ENCODE data around the gene TGFBR1.
"Not testable (repeated sequence)": the region's sequence is repeated elsewhere in the genome, so short reads cannot be mapped to it uniquely, and the experiment has no call there.

Gene TGFBR1

DNA sequence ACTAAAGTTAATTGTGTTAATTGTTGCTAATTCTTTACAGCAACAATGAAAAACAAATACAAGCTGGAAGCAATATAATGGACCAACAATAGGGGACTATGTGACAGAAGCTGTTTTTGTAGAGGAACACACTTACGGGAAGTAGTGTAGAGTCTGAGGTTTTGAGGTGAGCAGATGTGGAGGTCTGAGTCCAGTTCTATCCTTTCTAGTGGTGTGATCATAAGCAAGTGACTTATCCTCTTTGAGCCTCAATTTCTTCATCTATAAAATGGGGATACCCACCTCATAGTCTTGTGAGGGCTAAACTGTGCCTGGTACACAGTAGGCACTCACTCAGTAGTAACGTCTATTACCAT lies 88.5 kb downstream of the TGFBR1 start:
- Histone ChIP-seq H3K9me2 (replicated peaks; ENCODE audit: insufficient read depth, low read length) (no peaks in the 10 kb centered on the region), H3K9ac (ENCODE audit: low read length) (no peak overlapping the region), H3K4me2 (ENCODE audit: low read depth, low read length, poor library complexity, severe bottlenecking) (no peak overlapping the region), H3K4me3 (ENCODE audit: insufficient read depth, low read length, poor library complexity, severe bottlenecking) (no peak overlapping the region), H3F3A (ENCODE audit: insufficient read depth) (no peaks in the 10 kb centered on the region), H4K20me1 (ENCODE audit: low read depth, low read length) (no peaks in the 10 kb centered on the region), H3K79me2 (ENCODE audit: insufficient read depth, low read length) (no peaks in the 10 kb centered on the region), H3K27me3 (ENCODE audit: low read length) (no peaks in the 10 kb centered on the region), H3K36me3 (ENCODE audit: low read length) (no peaks in the 10 kb centered on the region), H3K9me3 (ENCODE audit: insufficient read depth, low read length) (no peaks in the 10 kb centered on the region), H3K27ac (ENCODE audit: low read depth, low read length) (no peak overlapping the region), H2AFZ (ENCODE audit: low read depth, low read length, severe bottlenecking) (no peak overlapping the region)
- TF ChIP-seq EZH2phosphoT487 (conservative IDR thresholded peaks at IDR 0.05; ENCODE audit: low read length), result no peak
- TF ChIP-seq, protein P1, sequence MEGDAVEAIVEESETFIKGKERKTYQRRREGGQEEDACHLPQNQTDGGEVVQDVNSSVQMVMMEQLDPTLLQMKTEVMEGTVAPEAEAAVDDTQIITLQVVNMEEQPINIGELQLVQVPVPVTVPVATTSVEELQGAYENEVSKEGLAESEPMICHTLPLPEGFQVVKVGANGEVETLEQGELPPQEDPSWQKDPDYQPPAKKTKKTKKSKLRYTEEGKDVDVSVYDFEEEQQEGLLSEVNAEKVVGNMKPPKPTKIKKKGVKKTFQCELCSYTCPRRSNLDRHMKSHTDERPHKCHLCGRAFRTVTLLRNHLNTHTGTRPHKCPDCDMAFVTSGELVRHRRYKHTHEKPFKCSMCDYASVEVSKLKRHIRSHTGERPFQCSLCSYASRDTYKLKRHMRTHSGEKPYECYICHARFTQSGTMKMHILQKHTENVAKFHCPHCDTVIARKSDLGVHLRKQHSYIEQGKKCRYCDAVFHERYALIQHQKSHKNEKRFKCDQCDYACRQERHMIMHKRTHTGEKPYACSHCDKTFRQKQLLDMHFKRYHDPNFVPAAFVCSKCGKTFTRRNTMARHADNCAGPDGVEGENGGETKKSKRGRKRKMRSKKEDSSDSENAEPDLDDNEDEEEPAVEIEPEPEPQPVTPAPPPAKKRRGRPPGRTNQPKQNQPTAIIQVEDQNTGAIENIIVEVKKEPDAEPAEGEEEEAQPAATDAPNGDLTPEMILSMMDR (IDR thresholded peaks at IDR 0.05; ENCODE audit: insufficient read depth, low read length, poor library complexity, severe bottlenecking), result no peak

DNA sequence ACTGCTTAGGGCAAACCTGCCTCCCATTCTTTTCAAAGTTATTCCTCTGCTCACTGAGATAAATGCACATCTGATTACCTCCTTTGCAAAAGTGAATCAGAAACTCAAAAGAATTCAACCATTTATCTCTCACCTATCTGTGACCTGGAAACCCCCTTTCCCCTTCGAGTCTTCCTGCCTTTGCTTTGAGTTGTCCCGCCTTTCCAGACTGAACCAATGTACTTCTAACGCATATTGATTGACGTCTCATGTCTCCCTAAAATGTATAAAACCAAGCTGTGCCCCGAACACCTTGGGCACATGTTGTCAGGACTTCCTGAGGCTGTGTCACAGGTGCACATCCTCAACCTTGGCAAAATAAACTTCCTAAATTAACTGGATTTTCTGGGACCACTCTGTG lies 91.6 kb downstream of the TGFBR1 start:
- H3K9ac ChIP-seq (ENCODE audit: low read length); H3K4me2 ChIP-seq (ENCODE audit: low read depth, low read length, poor library complexity, severe bottlenecking); H2AFZ ChIP-seq (ENCODE audit: low read depth, low read length, severe bottlenecking); H3K9me3 ChIP-seq (ENCODE audit: insufficient read depth, low read length); H3K9me2 ChIP-seq (replicated peaks; ENCODE audit: insufficient read depth, low read length); H3F3A ChIP-seq (ENCODE audit: insufficient read depth); H3K27ac ChIP-seq (ENCODE audit: low read depth, low read length); H3K27me3 ChIP-seq (ENCODE audit: low read length); H3K36me3 ChIP-seq (ENCODE audit: low read length); H4K20me1 ChIP-seq (ENCODE audit: low read depth, low read length); H3K4me3 ChIP-seq (ENCODE audit: insufficient read depth, low read length, poor library complexity, severe bottlenecking); H3K79me2 ChIP-seq (ENCODE audit: insufficient read depth, low read length): not testable (repeated sequence)

DNA sequence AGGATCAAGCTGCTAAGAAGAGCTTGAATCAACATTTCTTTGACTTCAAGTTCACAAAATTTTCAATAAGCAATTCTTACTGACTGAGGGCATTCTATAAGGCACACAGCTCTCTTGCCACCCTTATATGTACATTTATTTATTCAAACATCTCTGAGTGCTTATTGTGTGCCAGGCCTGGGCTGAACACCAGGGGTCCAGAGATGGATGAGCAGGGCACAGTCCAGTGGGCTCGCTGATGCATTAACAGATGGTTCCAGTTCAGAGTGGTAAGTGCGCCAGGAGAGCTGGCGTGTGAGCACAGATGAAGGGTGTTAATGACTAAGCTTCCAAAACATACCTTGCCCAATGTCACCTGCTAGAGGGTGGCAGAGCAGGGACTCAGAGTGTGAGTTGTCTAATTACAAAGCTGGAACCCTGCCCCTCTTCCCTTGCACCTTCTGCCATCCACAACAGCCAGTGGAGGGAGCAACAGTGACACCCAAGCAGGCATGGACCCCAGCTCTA lies 92.3 kb downstream of the TGFBR1 start:
- H3K27me3 ChIP-seq (ENCODE audit: low read length), result no peaks in the 10 kb centered on the region
- H3K4me2 ChIP-seq (ENCODE audit: low read depth, low read length, poor library complexity, severe bottlenecking), result no peak overlapping the region
- H2AFZ ChIP-seq (ENCODE audit: low read depth, low read length, severe bottlenecking), result no peak overlapping the region
- no peak overlapping the region for H3K4me3 ChIP-seq (ENCODE audit: insufficient read depth, low read length, poor library complexity, severe bottlenecking)
- H3K9me2 ChIP-seq (replicated peaks; ENCODE audit: insufficient read depth, low read length), result no peaks in the 10 kb centered on the region
- no peak overlapping the region for H3K27ac ChIP-seq (ENCODE audit: low read depth, low read length)
- H3K36me3 ChIP-seq (ENCODE audit: low read length), result no peaks in the 10 kb centered on the region
- H4K20me1 ChIP-seq (ENCODE audit: low read depth, low read length), result no peaks in the 10 kb centered on the region
- H3F3A ChIP-seq (ENCODE audit: insufficient read depth), result no peaks in the 10 kb centered on the region
- H3K9ac ChIP-seq (ENCODE audit: low read length), result no peak overlapping the region
- TF ChIP-seq, protein P1 (IDR thresholded peaks at IDR 0.05; ENCODE audit: insufficient read depth, low read length, poor library complexity, severe bottlenecking), result no peak
- TF ChIP-seq EZH2phosphoT487 (conservative IDR thresholded peaks at IDR 0.05; ENCODE audit: low read length), result no peak
- H3K9me3 ChIP-seq (ENCODE audit: insufficient read depth, low read length), result no peaks in the 10 kb centered on the region
- no peaks in the 10 kb centered on the region for H3K79me2 ChIP-seq (ENCODE audit: insufficient read depth, low read length)

DNA sequence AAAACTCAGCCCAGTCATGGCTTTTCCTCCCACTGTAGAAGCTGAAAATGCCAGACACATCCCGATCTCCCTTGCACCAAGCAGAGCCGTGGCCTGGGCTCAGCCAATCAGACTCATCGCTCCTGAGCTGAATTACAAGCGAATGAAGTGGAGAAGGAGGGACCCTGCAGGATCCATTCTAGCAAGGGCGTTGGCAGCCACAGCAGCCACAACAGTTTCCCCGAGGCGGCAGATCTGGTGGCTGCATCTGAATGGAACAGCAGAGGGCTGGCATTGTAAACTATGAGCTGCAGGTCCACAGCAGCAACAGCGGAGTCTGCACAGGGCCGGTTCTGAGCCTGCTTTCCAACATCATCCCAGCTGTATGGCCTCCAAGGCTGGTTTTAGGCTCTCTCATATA lies 93.1 kb downstream of the TGFBR1 start:
- Histone ChIP-seq H3F3A (ENCODE audit: insufficient read depth) (no peaks in the 10 kb centered on the region), H3K4me2 (ENCODE audit: low read depth, low read length, poor library complexity, severe bottlenecking) (no peak overlapping the region), H3K9me3 (ENCODE audit: insufficient read depth, low read length) (no peaks in the 10 kb centered on the region), H2AFZ (ENCODE audit: low read depth, low read length, severe bottlenecking) (no peak overlapping the region), H3K4me3 (ENCODE audit: insufficient read depth, low read length, poor library complexity, severe bottlenecking) (no peak overlapping the region), H3K27me3 (ENCODE audit: low read length) (no peaks in the 10 kb centered on the region), H3K36me3 (ENCODE audit: low read length) (no peaks in the 10 kb centered on the region), H3K79me2 (ENCODE audit: insufficient read depth, low read length) (no peaks in the 10 kb centered on the region), H3K9ac (ENCODE audit: low read length) (no peak overlapping the region), H4K20me1 (ENCODE audit: low read depth, low read length) (no peaks in the 10 kb centered on the region), H3K9me2 (replicated peaks; ENCODE audit: insufficient read depth, low read length) (no peaks in the 10 kb centered on the region), H3K27ac (ENCODE audit: low read depth, low read length) (no peak overlapping the region)
- TF ChIP-seq, protein P1 (IDR thresholded peaks at IDR 0.05; ENCODE audit: insufficient read depth, low read length, poor library complexity, severe bottlenecking), result no peak
- TF ChIP-seq EZH2phosphoT487 (conservative IDR thresholded peaks at IDR 0.05; ENCODE audit: low read length), result no peak

Measured in SU-DHL-6 (cell line).